DOHH2 (cell line): ENCODE data around the gene STXBP2.

Source experiments
- H3F3A ChIP-seq: fragments of 200-600 bp; sonication (generic), shearing (Covaris generic); 2 replicates; pipeline ENCODE4 v1.6.0; 2016; ENCODE audit warnings: antibody characterized with exemption, mild to moderate bottlenecking; ENCODE audit not compliant: control insufficient read depth, insufficient read depth
- H3K27ac ChIP-seq: fragments of 200-600 bp; sonication (generic); 2 replicates; pipeline ENCODE4 v1.5.1; 2014; ENCODE audit warnings: low read depth, mild to moderate bottlenecking, low read length, moderate library complexity
- H3K27me3 ChIP-seq: fragments of 200-600 bp; sonication (generic); 2 replicates; pipeline ENCODE4 v1.6.1; 2014; ENCODE audit warnings: mild to moderate bottlenecking, low read length, mixed read lengths; ENCODE audit not compliant: control insufficient read depth
- H3K36me3 ChIP-seq: fragments of 200-600 bp; sonication (generic); 2 replicates; pipeline ENCODE4 v1.6.1; 2014; ENCODE audit warnings: mild to moderate bottlenecking, low read length, moderate library complexity, mixed read lengths; ENCODE audit not compliant: control insufficient read depth
- H3K4me1 ChIP-seq: fragments of 200-600 bp; sonication (generic); 2 replicates; pipeline ENCODE4 v1.6.1; 2014; ENCODE audit warnings: mild to moderate bottlenecking, low read length, mixed read lengths; ENCODE audit not compliant: control insufficient read depth
- H3K4me2 ChIP-seq: fragments of 200-600 bp; sonication (generic); 2 replicates; pipeline ENCODE4 v1.6.0; 2014; ENCODE audit warnings: mild to moderate bottlenecking, low read length, moderate library complexity
- H3K4me3 ChIP-seq: fragments of 200-600 bp; sonication (generic); 2 replicates; pipeline ENCODE4 v1.5.1; 2014; ENCODE audit warnings: mild to moderate bottlenecking, low read length, mixed read lengths
- H3K79me2 ChIP-seq: fragments of 200-600 bp; sonication (generic); 2 replicates; pipeline ENCODE4 v1.6.1; 2014; ENCODE audit warnings: mild to moderate bottlenecking, low read length, mixed read lengths; ENCODE audit not compliant: control insufficient read depth
- H3K9me2 ChIP-seq: fragments of 200-600 bp; sonication (generic); replicated peaks from 2 replicates; pipeline ENCODE4 v1.6.1; 2014; ENCODE audit warnings: mild to moderate bottlenecking, low read length, mixed read lengths; ENCODE audit not compliant: control insufficient read depth
- H3K9me3 ChIP-seq: fragments of 200-600 bp; sonication (generic); 2 replicates; pipeline ENCODE4 v1.6.1; 2014; ENCODE audit warnings: antibody characterized with exemption, low read length, mixed read lengths; ENCODE audit not compliant: control insufficient read depth, insufficient read depth
- H4K20me1 ChIP-seq: fragments of 200-600 bp; sonication (generic); 2 replicates; pipeline ENCODE4 v1.6.0; 2014; ENCODE audit warnings: low read depth, mild to moderate bottlenecking, antibody characterized with exemption, low read length, moderate library complexity; ENCODE audit not compliant: control insufficient read depth, insufficient read depth
- EZH2phosphoT487 ChIP-seq: fragments of 200-600 bp; sonication (generic); IDR thresholded peaks from 2 replicates; pipeline ENCODE4 v1.6.1; 2017; ENCODE audit warnings: borderline replicate concordance, mild to moderate bottlenecking, antibody characterized with exemption, low read length, moderate library complexity, mixed read lengths
- TF ChIP-seq, protein P1 (sequence below): fragments of 200-600 bp; sonication (generic); IDR thresholded peaks from one replicate; pipeline ENCODE4 v1.5.1; 2014; ENCODE audit warnings: antibody characterized with exemption, mild to moderate bottlenecking, low read depth, low read length; ENCODE audit not compliant: poor library complexity, severe bottlenecking

Gene STXBP2

DNA sequence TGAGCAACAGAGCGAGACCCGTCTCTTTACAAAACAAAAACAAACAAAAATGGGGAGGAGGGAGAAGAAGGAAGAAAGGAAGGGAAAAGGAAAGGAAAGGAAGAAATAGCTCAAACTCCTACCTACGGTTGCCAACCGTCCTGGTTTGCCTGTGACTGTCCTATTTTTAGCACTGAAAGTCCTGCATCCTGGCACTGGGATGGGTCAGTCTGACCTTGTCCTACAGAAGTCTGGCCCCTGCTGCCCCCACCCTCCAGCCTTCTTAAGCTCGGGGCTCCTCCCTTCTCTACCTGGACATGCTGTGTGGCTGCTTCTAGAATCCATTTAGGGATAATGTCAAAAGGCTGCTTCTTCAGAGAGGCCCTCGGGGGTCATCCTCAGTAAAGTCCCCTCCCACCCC, 1.2 kb upstream of the STXBP2 start:
- peaks cover 30% of the 10 kb centered on the region for H3K79me2 ChIP-seq
- H3F3A ChIP-seq: peaks cover 6% of the 10 kb centered on the region; the same call in 1 of the 2 replicates
- H4K20me1 ChIP-seq: no peaks in the 10 kb centered on the region
- H3K4me1 ChIP-seq: peaks cover 27% of the 10 kb centered on the region
- TF ChIP-seq, protein P1, sequence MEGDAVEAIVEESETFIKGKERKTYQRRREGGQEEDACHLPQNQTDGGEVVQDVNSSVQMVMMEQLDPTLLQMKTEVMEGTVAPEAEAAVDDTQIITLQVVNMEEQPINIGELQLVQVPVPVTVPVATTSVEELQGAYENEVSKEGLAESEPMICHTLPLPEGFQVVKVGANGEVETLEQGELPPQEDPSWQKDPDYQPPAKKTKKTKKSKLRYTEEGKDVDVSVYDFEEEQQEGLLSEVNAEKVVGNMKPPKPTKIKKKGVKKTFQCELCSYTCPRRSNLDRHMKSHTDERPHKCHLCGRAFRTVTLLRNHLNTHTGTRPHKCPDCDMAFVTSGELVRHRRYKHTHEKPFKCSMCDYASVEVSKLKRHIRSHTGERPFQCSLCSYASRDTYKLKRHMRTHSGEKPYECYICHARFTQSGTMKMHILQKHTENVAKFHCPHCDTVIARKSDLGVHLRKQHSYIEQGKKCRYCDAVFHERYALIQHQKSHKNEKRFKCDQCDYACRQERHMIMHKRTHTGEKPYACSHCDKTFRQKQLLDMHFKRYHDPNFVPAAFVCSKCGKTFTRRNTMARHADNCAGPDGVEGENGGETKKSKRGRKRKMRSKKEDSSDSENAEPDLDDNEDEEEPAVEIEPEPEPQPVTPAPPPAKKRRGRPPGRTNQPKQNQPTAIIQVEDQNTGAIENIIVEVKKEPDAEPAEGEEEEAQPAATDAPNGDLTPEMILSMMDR: no peak
- no peak for TF ChIP-seq EZH2phosphoT487
- peaks cover 10% of the 10 kb centered on the region; the same call in 1 of the 2 replicates for H3K36me3 ChIP-seq
- no peak overlapping the region for H3K27ac ChIP-seq
- peaks cover 5% of the 10 kb centered on the region; the same call in 1 of the 2 replicates for H3K9me3 ChIP-seq
- no peak overlapping the region for H3K4me3 ChIP-seq
- H3K4me2 ChIP-seq: no peak overlapping the region
- no peaks in the 10 kb centered on the region for H3K9me2 ChIP-seq
- no peaks in the 10 kb centered on the region for H3K27me3 ChIP-seq

DNA sequence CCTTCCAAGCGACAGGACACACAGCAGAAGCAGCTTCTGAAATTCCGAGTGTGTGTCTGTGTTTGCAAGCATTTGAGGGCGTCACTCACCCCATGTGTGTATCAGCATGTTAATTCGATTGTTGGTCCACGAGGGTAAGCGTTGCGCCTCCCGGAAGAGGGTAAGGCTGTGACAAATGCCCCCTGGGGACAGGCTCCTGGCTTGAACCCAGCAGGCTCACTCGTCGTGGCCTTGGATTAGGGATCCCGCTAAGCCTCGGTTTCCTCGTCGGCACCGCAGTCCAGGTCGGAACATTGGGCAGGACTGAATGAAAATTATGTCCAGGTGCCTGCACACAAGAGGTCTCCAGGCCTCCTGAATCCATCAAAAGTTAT, 606 bp upstream of the STXBP2 start:
- H3F3A ChIP-seq: peaks cover 6% of the 10 kb centered on the region; the same call in 1 of the 2 replicates
- no peaks in the 10 kb centered on the region for H4K20me1 ChIP-seq
- peaks cover 5% of the 10 kb centered on the region; the same call in 1 of the 2 replicates for H3K9me3 ChIP-seq
- H3K4me2 ChIP-seq: peak overlapping the region; percentile 85
- H3K9me2 ChIP-seq: no peaks in the 10 kb centered on the region
- TF ChIP-seq, protein P1: no peak
- peaks cover 10% of the 10 kb centered on the region; the same call in 1 of the 2 replicates for H3K36me3 ChIP-seq
- no peak overlapping the region for H3K27ac ChIP-seq
- H3K4me1 ChIP-seq: peaks cover 23% of the 10 kb centered on the region
- no peaks in the 10 kb centered on the region for H3K27me3 ChIP-seq
- H3K79me2 ChIP-seq: peaks cover 23% of the 10 kb centered on the region
- H3K4me3 ChIP-seq: peak overlapping the region; percentile 99

DNA sequence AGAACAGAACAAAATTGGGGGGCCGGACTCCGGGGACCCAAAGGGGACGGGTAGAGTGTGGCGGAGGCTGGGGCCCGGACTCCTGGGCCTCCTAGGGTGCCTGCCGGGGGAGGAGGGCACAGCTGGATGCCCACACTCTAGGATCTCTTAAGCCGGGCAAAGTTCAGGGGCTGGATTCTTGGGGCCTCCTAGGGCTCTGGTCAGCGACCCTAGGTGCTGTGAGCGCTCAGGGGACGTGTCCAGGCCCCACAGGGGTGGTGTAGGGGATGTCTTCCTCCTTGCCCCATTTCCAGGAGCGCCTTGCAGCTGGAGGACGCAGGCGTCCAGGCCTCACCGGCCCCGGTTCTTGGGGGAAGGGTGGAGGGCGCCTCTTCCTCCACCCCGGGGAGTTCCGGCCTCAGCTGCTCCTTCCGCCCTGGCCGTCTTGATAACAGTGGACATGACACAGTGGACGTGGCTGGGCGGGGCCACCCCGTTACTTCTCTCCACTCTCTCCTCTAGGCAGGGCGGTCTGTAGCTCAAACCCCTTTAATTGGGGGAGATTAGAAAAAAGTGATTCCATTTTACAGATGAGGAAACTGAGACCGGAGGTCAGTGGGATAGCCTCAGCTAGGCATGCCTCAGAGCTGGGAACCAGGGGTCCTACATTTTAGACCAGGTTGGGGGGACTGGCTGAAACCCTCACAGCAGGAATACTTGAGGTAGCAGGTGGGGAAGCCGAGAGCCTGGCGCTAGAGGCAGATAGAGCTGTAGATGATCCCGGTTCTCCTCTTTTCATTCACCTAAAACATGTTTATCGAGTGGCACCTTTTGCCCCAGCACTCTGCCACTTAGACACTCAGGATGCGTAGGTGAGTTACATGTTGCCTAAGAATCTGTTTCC, 705 bp downstream of the STXBP2 start:
- TF ChIP-seq EZH2phosphoT487: no peak
- TF ChIP-seq, protein P1: no peak
- H3K4me1 ChIP-seq: peaks cover 23% of the 10 kb centered on the region
- peaks cover 10% of the 10 kb centered on the region; the same call in 1 of the 2 replicates for H3K36me3 ChIP-seq
- H3K79me2 ChIP-seq: peaks cover 16% of the 10 kb centered on the region
- H3F3A ChIP-seq: peaks cover 6% of the 10 kb centered on the region; the same call in 1 of the 2 replicates
- no peaks in the 10 kb centered on the region for H4K20me1 ChIP-seq
- H3K4me2 ChIP-seq: peak overlapping the region; percentile 85
- no peaks in the 10 kb centered on the region for H3K9me2 ChIP-seq
- H3K4me3 ChIP-seq: peak overlapping the region; percentile 99
- H3K27me3 ChIP-seq: no peaks in the 10 kb centered on the region
- peaks cover 5% of the 10 kb centered on the region; the same call in 1 of the 2 replicates for H3K9me3 ChIP-seq
- H3K27ac ChIP-seq: peak overlapping the region; percentile 12; the same call in 1 of the 2 replicates
